ENCODE results near the gene SYT13. TPM values are rescaled to one million over a fixed set of nuclear protein-coding genes. Genes with fewer than 3 reads are reported as not detected.

SYT13 gene
- not detected in 2 replicates for total RNA-seq (2012; rRNA removed)

- no peak within 1 kb of the TSS for H3K4me3 ChIP-seq (ENCODE audit: low read length)
- no peak within 1 kb of the TSS for H3K9ac ChIP-seq (ENCODE audit: low read depth, low read length)
- peaks cover 73% of the 10 kb centered on the region for H3K27me3 ChIP-seq (ENCODE audit: control insufficient read depth, insufficient read depth, low read length)
- H3K4me2 ChIP-seq (ENCODE audit: low read length), result no peak within 1 kb of the TSS
- H3K36me3 ChIP-seq (ENCODE audit: insufficient read depth, low read length), result no peaks in the 10 kb centered on the region
- peaks cover 4% of the 10 kb centered on the region for H3K9me3 ChIP-seq (replicated peaks; ENCODE audit: low read length)
- H3K4me1 ChIP-seq (ENCODE audit: control insufficient read depth, insufficient read depth, low read length), result peaks cover 6% of the 10 kb centered on the region
Observed at GRCh38 chr11:45285930-45286632, at the start of gene SYT13. SYT13 (minus strand) TSS chr11:45286341; CDS start chr11:45286207, 134 bp downstream.

GRCh38 chr11:45335434-45335833 lies 49.3 kb upstream of the SYT13 start:
- H3K9me3 ChIP-seq (replicated peaks; ENCODE audit: low read length), result no peaks in the 10 kb centered on the region
- H3K4me3 ChIP-seq (ENCODE audit: low read length), result no peak overlapping the region
- H3K9ac ChIP-seq (ENCODE audit: low read depth, low read length), result no peak overlapping the region
- peaks cover 53% of the 10 kb centered on the region for H3K27me3 ChIP-seq (ENCODE audit: control insufficient read depth, insufficient read depth, low read length)
- no peak overlapping the region for H3K4me2 ChIP-seq (ENCODE audit: low read length)
- no peaks in the 10 kb centered on the region for H3K36me3 ChIP-seq (ENCODE audit: insufficient read depth, low read length)
- H3K4me1 ChIP-seq (ENCODE audit: control insufficient read depth, insufficient read depth, low read length), result peaks cover 8% of the 10 kb centered on the region

GRCh38 chr11:45334836-45335235 lies 48.7 kb upstream of the SYT13 start:
- Histone ChIP-seq H3K9me3 (replicated peaks; ENCODE audit: low read length) (no peaks in the 10 kb centered on the region), H3K27me3 (ENCODE audit: control insufficient read depth, insufficient read depth, low read length) (peaks cover 57% of the 10 kb centered on the region), H3K9ac (ENCODE audit: low read depth, low read length) (no peak overlapping the region), H3K4me2 (ENCODE audit: low read length) (no peak overlapping the region), H3K36me3 (ENCODE audit: insufficient read depth, low read length) (no peaks in the 10 kb centered on the region), H3K4me1 (ENCODE audit: control insufficient read depth, insufficient read depth, low read length) (peaks cover 8% of the 10 kb centered on the region), H3K4me3 (ENCODE audit: low read length) (no peak overlapping the region)

- Histone ChIP-seq H3K9ac (ENCODE audit: low read depth, low read length) (no peak overlapping the region), H3K9me3 (replicated peaks; ENCODE audit: low read length) (no peaks in the 10 kb centered on the region), H3K4me2 (ENCODE audit: low read length) (no peak overlapping the region), H3K4me3 (ENCODE audit: low read length) (no peak overlapping the region), H3K4me1 (ENCODE audit: control insufficient read depth, insufficient read depth, low read length) (peaks cover 8% of the 10 kb centered on the region), H3K36me3 (ENCODE audit: insufficient read depth, low read length) (no peaks in the 10 kb centered on the region), H3K27me3 (ENCODE audit: control insufficient read depth, insufficient read depth, low read length) (peaks cover 57% of the 10 kb centered on the region)
Observed at GRCh38 chr11:45334410-45334809, 48.3 kb upstream of the SYT13 start.

GRCh38 chr11:45333001-45333971 lies 47.1 kb upstream of the SYT13 start:
- Histone ChIP-seq H3K4me1 (ENCODE audit: control insufficient read depth, insufficient read depth, low read length) (peaks cover 8% of the 10 kb centered on the region), H3K9me3 (replicated peaks; ENCODE audit: low read length) (no peaks in the 10 kb centered on the region), H3K4me3 (ENCODE audit: low read length) (no peak overlapping the region), H3K4me2 (ENCODE audit: low read length) (no peak overlapping the region), H3K9ac (ENCODE audit: low read depth, low read length) (no peak overlapping the region), H3K27me3 (ENCODE audit: control insufficient read depth, insufficient read depth, low read length) (peaks cover 56% of the 10 kb centered on the region), H3K36me3 (ENCODE audit: insufficient read depth, low read length) (no peaks in the 10 kb centered on the region)

GRCh38 chr11:45332276-45332934 lies 46.3 kb upstream of the SYT13 start:
- H3K36me3 ChIP-seq (ENCODE audit: insufficient read depth, low read length), result no peaks in the 10 kb centered on the region
- H3K4me2 ChIP-seq (ENCODE audit: low read length), result no peak overlapping the region
- H3K4me3 ChIP-seq (ENCODE audit: low read length), result no peak overlapping the region
- H3K4me1 ChIP-seq (ENCODE audit: control insufficient read depth, insufficient read depth, low read length), result peaks cover 8% of the 10 kb centered on the region
- no peak overlapping the region for H3K9ac ChIP-seq (ENCODE audit: low read depth, low read length)
- H3K27me3 ChIP-seq (ENCODE audit: control insufficient read depth, insufficient read depth, low read length), result peaks cover 56% of the 10 kb centered on the region
- no peaks in the 10 kb centered on the region for H3K9me3 ChIP-seq (replicated peaks; ENCODE audit: low read length)

- Histone ChIP-seq H3K27me3 (ENCODE audit: control insufficient read depth, insufficient read depth, low read length) (peaks cover 62% of the 10 kb centered on the region), H3K4me3 (ENCODE audit: low read length) (no peak overlapping the region), H3K9me3 (replicated peaks; ENCODE audit: low read length) (peaks cover 3% of the 10 kb centered on the region)
Observed at GRCh38 chr11:45331839-45332238, 45.7 kb upstream of the SYT13 start.

GRCh38 chr11:45328726-45329125 lies 42.6 kb upstream of the SYT13 start:
- Histone ChIP-seq H3K4me1 (ENCODE audit: control insufficient read depth, insufficient read depth, low read length) (peaks cover 8% of the 10 kb centered on the region), H3K36me3 (ENCODE audit: insufficient read depth, low read length) (no peaks in the 10 kb centered on the region), H3K9ac (ENCODE audit: low read depth, low read length) (no peak overlapping the region), H3K27me3 (ENCODE audit: control insufficient read depth, insufficient read depth, low read length) (peaks cover 77% of the 10 kb centered on the region), H3K4me2 (ENCODE audit: low read length) (no peak overlapping the region), H3K4me3 (ENCODE audit: low read length) (no peak overlapping the region), H3K9me3 (replicated peaks; ENCODE audit: low read length) (peaks cover 3% of the 10 kb centered on the region)

More at GRCh38 chr11:45331839-45332238, 45.7 kb upstream of the SYT13 start:
- H3K36me3 ChIP-seq (ENCODE audit: insufficient read depth, low read length), result no peaks in the 10 kb centered on the region
- H3K9ac ChIP-seq (ENCODE audit: low read depth, low read length), result no peak overlapping the region
- H3K4me1 ChIP-seq (ENCODE audit: control insufficient read depth, insufficient read depth, low read length), result peaks cover 8% of the 10 kb centered on the region
- H3K4me2 ChIP-seq (ENCODE audit: low read length), result no peak overlapping the region

GRCh38 chr11:45324459-45324858 lies 38.3 kb upstream of the SYT13 start:
- Histone ChIP-seq H3K9ac (ENCODE audit: low read depth, low read length) (no peak overlapping the region), H3K4me2 (ENCODE audit: low read length) (no peak overlapping the region), H3K36me3 (ENCODE audit: insufficient read depth, low read length) (no peaks in the 10 kb centered on the region), H3K4me1 (ENCODE audit: control insufficient read depth, insufficient read depth, low read length) (no peaks in the 10 kb centered on the region), H3K27me3 (ENCODE audit: control insufficient read depth, insufficient read depth, low read length) (peaks cover 85% of the 10 kb centered on the region), H3K9me3 (replicated peaks; ENCODE audit: low read length) (peaks cover 3% of the 10 kb centered on the region), H3K4me3 (ENCODE audit: low read length) (no peak overlapping the region)

- peaks cover 84% of the 10 kb centered on the region for H3K27me3 ChIP-seq (ENCODE audit: control insufficient read depth, insufficient read depth, low read length)
- no peak overlapping the region for H3K4me3 ChIP-seq (ENCODE audit: low read length)
- H3K9me3 ChIP-seq (replicated peaks; ENCODE audit: low read length), result peaks cover 3% of the 10 kb centered on the region
- H3K4me1 ChIP-seq (ENCODE audit: control insufficient read depth, insufficient read depth, low read length), result no peaks in the 10 kb centered on the region
- no peaks in the 10 kb centered on the region for H3K36me3 ChIP-seq (ENCODE audit: insufficient read depth, low read length)
- H3K4me2 ChIP-seq (ENCODE audit: low read length), result no peak overlapping the region
- H3K9ac ChIP-seq (ENCODE audit: low read depth, low read length), result no peak overlapping the region
Observed at GRCh38 chr11:45323601-45324249, 37.6 kb upstream of the SYT13 start.

All from skeletal muscle satellite cell (primary cell).